HCT116 (cell line): ENCODE data around the gene CDKAL1. TPM values are rescaled to one million over a fixed set of nuclear protein-coding genes. Genes with fewer than 3 reads are reported as not detected.

Experiments
- ATAC-seq: fragments of 200-7000 bp; cut with Tn5 transposase; 2 replicates; pipeline ENCODE4 v1.9.1; 2020; ENCODE audit warnings: mild to moderate bottlenecking, moderate library complexity
- BruUV-seq: library from RNA; stranded (reverse); fragments of 400-500 nt; replicated peaks from 2 replicates; lab custom pipeline; 2021; lab: Mats Ljungman, UMichigan
- CTCF ChIA-PET: fragments of 300-600 bp; sonication (Branson Sonifier 250); formaldehyde crosslinking; loops from one replicate; lab custom pipeline; 2021; ENCODE audit warnings: antibody characterized with exemption; lab: Charles Lee
- POLR2A ChIA-PET: fragments of 300-600, 350-600 bp; sonication (Branson Sonifier 250); formaldehyde crosslinking; loops from one replicate; lab custom pipeline; 2021; ENCODE audit warnings: antibody characterized with exemption; lab: Charles Lee
- RAD21 ChIA-PET, 2 experiments: fragments of 300-600 bp; sonication (Branson Sonifier 250); formaldehyde crosslinking; loops; one replicate each; lab custom pipeline; 2023; ENCODE audit warnings: low total read pairs in 2 of 2; ENCODE audit not compliant: uncharacterized antibody in 2 of 2, unreplicated experiment in 2 of 2, low non-redundant PET in 1 of 2; lab: Charles Lee
- DNase-seq: peaks from one replicate; pipeline ENCODE4 v3.0.0-alpha.2; 2010; ENCODE audit warnings: low read depth, low spot score
- H2AFZ ChIP-seq: fragments of 200-600 bp; shearing (Covaris generic), sonication (generic); 2 replicates; pipeline ENCODE4 v1.6.1; 2017; ENCODE audit warnings: low read depth, mixed run types, mixed read lengths, antibody characterized with exemption, low read length; ENCODE audit not compliant: poor library complexity, severe bottlenecking
- H3K27ac ChIP-seq: 2 replicates; pipeline ENCODE4 v1.5.1; 2012; ENCODE audit warnings: low read depth, low read length
- H3K27me3 ChIP-seq: fragments of 200-600 bp; sonication (generic); 2 replicates; pipeline ENCODE4 v1.6.1; 2016; ENCODE audit warnings: mixed run types, low read length, mixed read lengths; ENCODE audit not compliant: insufficient read depth
- H3K36me3 ChIP-seq, 2 experiments: fragments of 200-500 bp in 1 of 2; fragments of 200-600 bp in 1 of 2; sonication (Bioruptor generic) in 1 of 2; sonication (generic) in 1 of 2; 2 replicates each; pipeline versions ENCODE4 v1.5.1 to v1.6.1; 2014 to 2016; ENCODE audit warnings: low read length in 2 of 2, inconsistent platforms in 1 of 2, mixed read lengths in 1 of 2, mixed run types in 1 of 2; ENCODE audit not compliant: insufficient read depth in 2 of 2, control insufficient read depth in 1 of 2
- H3K4me1 ChIP-seq, 2 experiments: fragments of 200-600 bp in 1 of 2; sonication (generic) in 1 of 2; 2 replicates each; pipeline versions ENCODE4 v1.5.1 to v1.6.1; 2012 to 2017; ENCODE audit warnings: low read length in 2 of 2, inconsistent platforms in 1 of 2, mild to moderate bottlenecking in 1 of 2, mixed read lengths in 1 of 2, mixed run types in 1 of 2, moderate library complexity in 1 of 2; ENCODE audit not compliant: insufficient read depth in 2 of 2, control insufficient read depth in 1 of 2
- H3K4me2 ChIP-seq: fragments of 200-600 bp; sonication (generic); 2 replicates; pipeline ENCODE4 v1.6.1; 2017; ENCODE audit warnings: mixed run types, low read length, mixed read lengths
- H3K4me3 ChIP-seq, 2 experiments: fragments of 200-600 bp in 1 of 2; sonication (generic) in 1 of 2; replicated peaks in 1 of 2; 2 replicates each; pipeline ENCODE4 v1.5.1; 2011 to 2016; ENCODE audit warnings: low read length in 2 of 2, control low read depth in 1 of 2, low read depth in 1 of 2, mild to moderate bottlenecking in 1 of 2, mixed read lengths in 1 of 2, mixed run types in 1 of 2
- H3K79me2 ChIP-seq: fragments of 200-600 bp; sonication (generic); 2 replicates; pipeline ENCODE4 v1.6.1; 2017; ENCODE audit warnings: mild to moderate bottlenecking, mixed run types, low read length, moderate library complexity, mixed read lengths; ENCODE audit not compliant: insufficient read depth
- H3K9ac ChIP-seq: fragments of 200-600 bp; sonication (generic); 2 replicates; pipeline ENCODE4 v1.6.1; 2016; ENCODE audit warnings: low read length, mixed read lengths
- H3K9me2 ChIP-seq: fragments of 200-600 bp; sonication (generic), shearing (Covaris generic); 2 replicates; pipeline ENCODE4 v1.6.1; 2017; ENCODE audit warnings: mixed run types, mild to moderate bottlenecking, moderate library complexity; ENCODE audit not compliant: insufficient read depth
- H3K9me3 ChIP-seq, 2 experiments: fragments of 200-500 bp in 1 of 2; fragments of 200-600 bp in 1 of 2; sonication (Bioruptor generic) in 1 of 2; sonication (generic) in 1 of 2; 2 replicates each; pipeline ENCODE4 v1.6.1; 2014 to 2017; ENCODE audit warnings: low read length in 2 of 2, mixed read lengths in 2 of 2, inconsistent platforms in 1 of 2, low read depth in 1 of 2, mild to moderate bottlenecking in 1 of 2, mixed run types in 1 of 2, moderate library complexity in 1 of 2; ENCODE audit not compliant: control insufficient read depth in 1 of 2, insufficient read depth in 1 of 2
- H4K20me1 ChIP-seq: fragments of 200-600 bp; sonication (generic), shearing (Covaris generic); 2 replicates; pipeline ENCODE4 v1.6.1; 2017; ENCODE audit warnings: mixed run types, mild to moderate bottlenecking, moderate library complexity; ENCODE audit not compliant: insufficient read depth
- CEBPB ChIP-seq: IDR thresholded peaks from 2 replicates; pipeline ENCODE4 v1.6.1; 2012; ENCODE audit warnings: low read depth
- EGR1 ChIP-seq: IDR thresholded peaks from 2 replicates; pipeline ENCODE4 v1.6.1; 2012; ENCODE audit warnings: low read depth
- ELF1 ChIP-seq: IDR thresholded peaks from 2 replicates; pipeline ENCODE4 v1.6.1; 2012; ENCODE audit warnings: low read depth, borderline replicate concordance
- EZH2phosphoT487 ChIP-seq: fragments of 200-600 bp; IDR thresholded peaks from 2 replicates; pipeline ENCODE4 v1.6.1; 2018; ENCODE audit warnings: antibody characterized with exemption, borderline replicate concordance
- FOSL1 ChIP-seq: IDR thresholded peaks from 2 replicates; pipeline ENCODE4 v1.6.1; 2012; ENCODE audit warnings: low read depth
- JUND ChIP-seq: IDR thresholded peaks from 2 replicates; pipeline ENCODE4 v1.6.1; 2012
- POLR2A ChIP-seq: IDR thresholded peaks from 2 replicates; pipeline ENCODE4 v1.7.0; 2011; ENCODE audit warnings: borderline replicate concordance; ENCODE audit not compliant: insufficient read depth, insufficient read length; ENCODE audit errors: extremely low read depth
- POLR2AphosphoS5 ChIP-seq: IDR thresholded peaks from 2 replicates; pipeline ENCODE4 v1.6.1; 2011; ENCODE audit warnings: mild to moderate bottlenecking, low read depth, low read length, moderate library complexity
- RAD21 ChIP-seq: IDR thresholded peaks from 2 replicates; pipeline ENCODE4 v1.6.1; 2012; ENCODE audit warnings: low read depth, mild to moderate bottlenecking
- SIN3A ChIP-seq: IDR thresholded peaks from 2 replicates; pipeline ENCODE4 v1.6.1; 2012; ENCODE audit warnings: low read depth
- SP1 ChIP-seq: IDR thresholded peaks from 2 replicates; pipeline ENCODE4 v1.6.1; 2012; ENCODE audit warnings: low read depth
- SRF ChIP-seq: IDR thresholded peaks from 2 replicates; pipeline ENCODE4 v1.6.1; 2012; ENCODE audit warnings: low read depth
- TCF7L2 ChIP-seq: IDR thresholded peaks from 2 replicates; pipeline ENCODE4 v1.7.0; 2011; ENCODE audit warnings: borderline replicate concordance, inconsistent platforms; ENCODE audit not compliant: insufficient read depth, insufficient read length; ENCODE audit errors: extremely low read depth
- ZFX ChIP-seq: fragments of 450-650 bp; IDR thresholded peaks from 2 replicates; pipeline ENCODE4 v1.6.1; 2017
- intact Hi-C: fragments of 100-400 bp; cut with micrococcal nuclease; formaldehyde crosslinking; loops from 2 replicates; pipeline ENCODE4 v1.10.0; 2022
- total RNA-seq: library from RNA; stranded (reverse); gene quantifications from one replicate; pipeline ENCODE4 v1.2.1, GENCODE V29; 2021; ENCODE audit not compliant: unreplicated experiment
- TF ChIP-seq, protein P1 (sequence below): IDR thresholded peaks from 2 replicates; pipeline ENCODE4 v1.6.1; 2012
- TF ChIP-seq, protein P2 (sequence below): IDR thresholded peaks from 2 replicates; pipeline ENCODE4 v1.6.1; 2011; ENCODE audit warnings: mild to moderate bottlenecking, low read length, moderate library complexity; ENCODE audit not compliant: insufficient replicate concordance; ENCODE audit errors: extremely low read depth
- TF ChIP-seq, protein P3 (sequence below), 3 experiments: fragments of 200-600 bp in 1 of 3; sonication (generic) in 1 of 3; IDR thresholded peaks in 2 of 3; conservative IDR thresholded peaks in 1 of 3; 2 replicates each; pipeline ENCODE4 v1.5.1; 2012 to 2017; ENCODE audit warnings: low read depth in 2 of 3, low read length in 2 of 3, antibody characterized with exemption in 1 of 3, borderline replicate concordance in 1 of 3, control low read depth in 1 of 3, mild to moderate bottlenecking in 1 of 3, mixed read lengths in 1 of 3, mixed run types in 1 of 3, moderate library complexity in 1 of 3; ENCODE audit not compliant: insufficient read depth in 1 of 3

The CDKAL1 gene
- total RNA-seq, 1 experiment from 2014 or later, result 14.9 TPM

DNA sequence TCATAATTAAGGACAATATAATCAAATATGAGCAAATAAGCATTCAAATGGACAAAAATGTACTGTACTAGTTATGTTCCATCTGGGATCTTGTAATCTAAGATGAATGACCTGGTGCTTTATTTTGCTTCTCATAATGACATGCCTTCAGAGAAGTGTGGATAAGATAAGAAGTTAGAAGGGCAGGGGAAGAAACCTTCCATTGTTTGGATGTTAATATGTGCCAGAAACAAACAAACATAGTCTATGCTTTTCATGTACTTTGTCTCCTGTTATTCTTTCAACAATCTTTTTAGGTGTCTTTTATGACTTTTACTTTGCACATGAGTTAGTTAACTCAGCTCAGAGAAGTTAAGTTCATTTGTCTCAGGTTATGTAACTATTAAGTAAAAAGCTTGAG lies 547.8 kb downstream of the CDKAL1 start:
- no peaks in the 10 kb centered on the region for H3K79me2 ChIP-seq
- ChIA-PET RAD21 (no interaction called here), POLR2A (no interaction called here), CTCF (no interaction called here)
- intact Hi-C loops, result no loop called here
- no peaks in the 10 kb centered on the region for H3K4me1 ChIP-seq
- no peaks in the 10 kb centered on the region for H3K9me3 ChIP-seq
- H3K4me3 ChIP-seq, result no peak overlapping the region
- H3K36me3 ChIP-seq, result no peaks in the 10 kb centered on the region
- H3K4me2 ChIP-seq, result no peak overlapping the region
- no peak overlapping the region for H3K27ac ChIP-seq
- H4K20me1 ChIP-seq, result no peaks in the 10 kb centered on the region
- no peaks in the 10 kb centered on the region for H3K9me2 ChIP-seq
- ATAC-seq (no peak), DNase-seq (no peak)
- H3K27me3 ChIP-seq, result no peaks in the 10 kb centered on the region
- no peak for TF ChIP-seq ZFX
- no peak for TF ChIP-seq ELF1
- TF ChIP-seq SIN3A, result no peak
- no peak for TF ChIP-seq CEBPB
- no peak for TF ChIP-seq SP1
- TF ChIP-seq, protein P1, sequence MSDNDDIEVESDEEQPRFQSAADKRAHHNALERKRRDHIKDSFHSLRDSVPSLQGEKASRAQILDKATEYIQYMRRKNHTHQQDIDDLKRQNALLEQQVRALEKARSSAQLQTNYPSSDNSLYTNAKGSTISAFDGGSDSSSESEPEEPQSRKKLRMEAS, result no peak
- no peak overlapping the region for H3K9ac ChIP-seq
- BruUV-seq, result no TSS peak
- H2AFZ ChIP-seq, result no peak overlapping the region

DNA sequence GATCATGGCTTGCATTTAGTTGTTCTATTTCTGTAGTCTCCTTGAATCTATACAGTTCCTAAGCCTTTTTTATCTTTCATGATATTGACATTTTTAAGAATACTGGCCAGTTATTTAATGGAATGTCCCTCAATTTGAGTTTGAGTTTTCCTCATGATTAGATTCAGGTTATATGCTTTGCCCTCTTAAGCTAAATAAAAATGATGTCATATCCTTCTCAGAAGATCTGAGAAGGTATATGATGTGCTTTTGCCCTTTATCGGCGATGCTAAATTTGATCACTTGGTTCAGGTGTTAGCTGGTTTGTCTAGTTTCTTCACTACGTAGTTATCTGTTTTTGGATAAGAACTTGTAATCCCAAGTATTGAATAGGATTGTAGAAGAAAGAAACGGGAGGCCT lies 549.5 kb downstream of the CDKAL1 start:
- ChIA-PET RAD21 (no interaction called here), CTCF (no interaction called here)

More for the DNA sequence above, 549.5 kb downstream of the CDKAL1 start:
- Histone ChIP-seq H3K4me1 (no peaks in the 10 kb centered on the region), H3K4me2 (no peak overlapping the region), H4K20me1 (no peaks in the 10 kb centered on the region), H3K36me3 (no peaks in the 10 kb centered on the region), H3K27me3 (no peaks in the 10 kb centered on the region), H2AFZ (no peak overlapping the region), H3K9me2 (no peaks in the 10 kb centered on the region), H3K79me2 (no peaks in the 10 kb centered on the region), H3K9ac (no peak overlapping the region), H3K9me3 (no peaks in the 10 kb centered on the region), H3K4me3 (no peak overlapping the region), H3K27ac (no peak overlapping the region)
- POLR2A ChIA-PET, result no interaction called here
- DNase-seq (no peak), ATAC-seq (no peak)
- intact Hi-C loops, result no loop called here
- no peak for TF ChIP-seq POLR2AphosphoS5
- TF ChIP-seq, protein P2, sequence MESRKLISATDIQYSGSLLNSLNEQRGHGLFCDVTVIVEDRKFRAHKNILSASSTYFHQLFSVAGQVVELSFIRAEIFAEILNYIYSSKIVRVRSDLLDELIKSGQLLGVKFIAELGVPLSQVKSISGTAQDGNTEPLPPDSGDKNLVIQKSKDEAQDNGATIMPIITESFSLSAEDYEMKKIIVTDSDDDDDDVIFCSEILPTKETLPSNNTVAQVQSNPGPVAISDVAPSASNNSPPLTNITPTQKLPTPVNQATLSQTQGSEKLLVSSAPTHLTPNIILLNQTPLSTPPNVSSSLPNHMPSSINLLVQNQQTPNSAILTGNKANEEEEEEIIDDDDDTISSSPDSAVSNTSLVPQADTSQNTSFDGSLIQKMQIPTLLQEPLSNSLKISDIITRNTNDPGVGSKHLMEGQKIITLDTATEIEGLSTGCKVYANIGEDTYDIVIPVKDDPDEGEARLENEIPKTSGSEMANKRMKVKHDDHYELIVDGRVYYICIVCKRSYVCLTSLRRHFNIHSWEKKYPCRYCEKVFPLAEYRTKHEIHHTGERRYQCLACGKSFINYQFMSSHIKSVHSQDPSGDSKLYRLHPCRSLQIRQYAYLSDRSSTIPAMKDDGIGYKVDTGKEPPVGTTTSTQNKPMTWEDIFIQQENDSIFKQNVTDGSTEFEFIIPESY, result no peak
- TF ChIP-seq POLR2A, result no peak
- TF ChIP-seq RAD21, result no peak
- TF ChIP-seq, protein P3, sequence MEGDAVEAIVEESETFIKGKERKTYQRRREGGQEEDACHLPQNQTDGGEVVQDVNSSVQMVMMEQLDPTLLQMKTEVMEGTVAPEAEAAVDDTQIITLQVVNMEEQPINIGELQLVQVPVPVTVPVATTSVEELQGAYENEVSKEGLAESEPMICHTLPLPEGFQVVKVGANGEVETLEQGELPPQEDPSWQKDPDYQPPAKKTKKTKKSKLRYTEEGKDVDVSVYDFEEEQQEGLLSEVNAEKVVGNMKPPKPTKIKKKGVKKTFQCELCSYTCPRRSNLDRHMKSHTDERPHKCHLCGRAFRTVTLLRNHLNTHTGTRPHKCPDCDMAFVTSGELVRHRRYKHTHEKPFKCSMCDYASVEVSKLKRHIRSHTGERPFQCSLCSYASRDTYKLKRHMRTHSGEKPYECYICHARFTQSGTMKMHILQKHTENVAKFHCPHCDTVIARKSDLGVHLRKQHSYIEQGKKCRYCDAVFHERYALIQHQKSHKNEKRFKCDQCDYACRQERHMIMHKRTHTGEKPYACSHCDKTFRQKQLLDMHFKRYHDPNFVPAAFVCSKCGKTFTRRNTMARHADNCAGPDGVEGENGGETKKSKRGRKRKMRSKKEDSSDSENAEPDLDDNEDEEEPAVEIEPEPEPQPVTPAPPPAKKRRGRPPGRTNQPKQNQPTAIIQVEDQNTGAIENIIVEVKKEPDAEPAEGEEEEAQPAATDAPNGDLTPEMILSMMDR (IDR thresholded peaks at IDR 0.05 in 2 of 3, conservative IDR thresholded peaks at IDR 0.05 in 1 of 3; ENCODE audit: borderline replicate concordance in 1 of 3, insufficient read depth in 1 of 3, low read depth in 2 of 3, low read length in 2 of 3), result no peak
- TF ChIP-seq, protein P1, result no peak
- TF ChIP-seq JUND, result no peak
- no peak for TF ChIP-seq ELF1
- no peak for TF ChIP-seq SIN3A
- TF ChIP-seq FOSL1, result no peak
- no peak for TF ChIP-seq SRF
- no peak for TF ChIP-seq EZH2phosphoT487
- TF ChIP-seq TCF7L2, result no peak
- no peak for TF ChIP-seq EGR1
- no peak for TF ChIP-seq ZFX
- no peak for TF ChIP-seq SP1
- no peak for TF ChIP-seq CEBPB
- no TSS peak for BruUV-seq
